ENCODE results near the gene LRRC41.

- TF ChIP-seq CTCF (IDR thresholded peaks at IDR 0.05) (no peak), ZFX (IDR thresholded peaks at IDR 0.05; ENCODE audit: borderline replicate concordance) (no peak)
Measured at GRCh38 chr1:46246548-46247435, 56.6 kb downstream of the LRRC41 start.
